Heart right ventricle (tissue), 16 donors: Measurements from ENCODE around the gene NEURL4. TPM values are rescaled to one million over a fixed set of nuclear protein-coding genes. Genes with fewer than 3 reads are reported as not detected.

Source experiments
- ATAC-seq, 8 donors: fragments of 200-7000 bp; cut with Tn5 transposase; one replicate each; pipeline ENCODE4 v1.9.1; 2020; ENCODE audit warnings: mild to moderate bottlenecking in 8 of 8, moderate library complexity in 8 of 8, moderate number of reproducible peaks in 1 of 8
- DNase-seq, 2 donors: peaks; one replicate each; pipeline ENCODE4 v3.0.0-alpha.2; 2020
- H3K27ac ChIP-seq, 10 donors: fragments of 200-600 bp; sonication (generic) in 2 of 10; one replicate each; pipeline versions ENCODE4 v1.5.0 to v1.8.0; 2020 to 2022; ENCODE audit warnings: mild to moderate bottlenecking in 3 of 10
- H3K27me3 ChIP-seq, 7 donors: fragments of 200-600 bp; one replicate each; pipeline ENCODE4 v1.8.0; 2021 to 2022; ENCODE audit warnings: mild to moderate bottlenecking in 2 of 7
- H3K36me3 ChIP-seq, 9 donors: fragments of 200-600 bp; sonication (generic) in 1 of 9; one replicate each; pipeline versions ENCODE4 v1.5.0 to v1.8.0; 2020 to 2022; ENCODE audit warnings: mild to moderate bottlenecking in 2 of 9
- H3K4me1 ChIP-seq, 9 donors: fragments of 200-600 bp; sonication (generic) in 1 of 9; one replicate each; pipeline versions ENCODE4 v1.5.0 to v1.8.0; 2020 to 2022; ENCODE audit warnings: mild to moderate bottlenecking in 4 of 9
- H3K4me3 ChIP-seq, 10 donors: fragments of 200-600 bp; sonication (generic) in 2 of 10; one replicate each; pipeline versions ENCODE4 v1.5.0 to v1.8.0; 2020 to 2022; ENCODE audit warnings: mild to moderate bottlenecking in 7 of 10, moderate library complexity in 2 of 10
- H3K9me3 ChIP-seq, 11 donors: fragments of 200-600 bp in 10 of 11; sonication (generic) in 2 of 11; one replicate each; pipeline versions ENCODE4 v1.5.0 to v1.8.0; 2013 to 2022; ENCODE audit warnings: mild to moderate bottlenecking in 2 of 11, control low read depth in 1 of 11, moderate library complexity in 1 of 11
- CTCF ChIP-seq, 9 donors: fragments of 200-600 bp; sonication (generic) in 2 of 9; IDR thresholded peaks; one replicate each; pipeline versions ENCODE4 v1.5.0 to v1.8.0; 2021 to 2022; ENCODE audit warnings: antibody characterized with exemption in 9 of 9, mild to moderate bottlenecking in 5 of 9, moderate library complexity in 1 of 9
- WGBS, 2 donors: extraction: QIAGEN DNeasy Blood & Tissue Kit; methylation state at CpG; one replicate each; pipeline ENCODE4 v1.1.7; 2013; ENCODE audit warnings: inconsistent platforms in 1 of 2; 5-methylcytosine and 5-hydroxymethylcytosine counted together
- intact Hi-C, 10 donors: fragments of 100-400 bp; cut with DNase I; formaldehyde crosslinking; loops; one replicate each; pipeline versions ENCODE4 v1.11.1 to v1.14.2; 2022
- polyA plus RNA-seq, 2 donors: library from polyadenylated mRNA; stranded (reverse); fragments of 200-250 nt; gene quantifications; one replicate each; pipeline ENCODE4 v1.2.3, GENCODE V29; 2013
- total RNA-seq, 10 donors: library from RNA; stranded (reverse); fragmentation: NEBNext Ultra II Directional in 3 of 10; extraction: Animal tissue kit (Norgen Biotek cat#: 25700) in 3 of 10; gene quantifications; one replicate each; pipeline versions ENCODE4 v1.2.1 to v1.2.4, GENCODE V29; 2021 to 2023
- donor health status: Arrhythmogenic right ventricular cardiomyopathy.
- donor health status: ischemic (EF 13 %, LVEDD 7.1; RV severe dilation, severe dysfunction).
- donor health status: healthy with polysubstance abuse.
- donor health status: DM: no; HTN: yes; CAD: no.
- donor health status: DM: no; HTN: no; CAD: no.
- donor health status: ischemic (EF 25% LVEDD 6.9; RV normal size, moderate dysfunction).
- donor health status: ischemic (EF 25% LVEDD 5.7; RV mildly dilated, moderate dysfunction).
- donor health status: healthy.
- donor health status: DM: yes; HTN: yes; CAD: no.
- donor health status: Ischemic cardiomyopathy.
- donor health status: ischemic (EF 35%, LVEDD 5.7; RV mildly dilated, moderate dysfunction).
- donor health status: nonischemic (EF 11% LVEDD 7.7; RV severe dilation, severe dysfunction).
- donor health status: DM: yes; HTN: yes; CAD: no.
- donor health status: PGD.
- donor health status: ischemic (EF 29% LVEDD 5.4; RV normal size, mild dysfunction).
- donor health status: nonischemic (EF 23%, LVEDD 6.1; RV moderate dilation, normal function).

The NEURL4 gene
- total and polyA plus RNA-seq, 12 donors, result 21.7 to 55.5 (median 28.7) TPM

DNA sequence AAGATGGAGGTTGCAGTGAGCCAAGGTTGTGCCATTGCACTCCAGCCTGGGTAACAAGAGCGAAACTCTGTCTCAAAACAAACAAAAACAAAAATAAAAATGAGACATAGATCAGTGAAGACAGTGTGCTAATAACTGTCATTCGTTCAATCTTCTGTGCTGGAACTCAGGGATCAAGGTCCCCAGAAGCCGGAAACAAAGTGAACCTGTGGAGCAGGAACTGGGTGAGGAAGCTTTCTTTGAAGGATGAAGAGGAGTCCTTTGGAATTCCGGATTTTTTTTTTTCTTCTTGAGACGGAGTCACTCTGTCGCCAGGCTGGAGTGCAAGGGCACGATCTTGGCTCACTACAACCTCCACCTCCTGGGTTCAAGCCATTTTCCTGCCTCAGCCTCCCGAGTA, 49.7 kb downstream of the NEURL4 start:
- TF ChIP-seq CTCF (IDR thresholded peaks at IDR 0.05), result no peak
- Histone ChIP-seq H3K4me3 (no peak overlapping the region), H3K9me3 (no peaks in the 10 kb centered on the region), H3K36me3 (peaks cover 0 to 11% (median 0%) of the 10 kb centered on the region in 9 donors), H3K27ac (no peak overlapping the region), H3K4me1 (peaks cover 0 to 41% (median 28%) of the 10 kb centered on the region in 9 donors), H3K27me3 (peaks cover 0 to 35% (median 0%) of the 10 kb centered on the region in 7 donors)
- DNase-seq (no peak), ATAC-seq (no peak)
- 85 to 93% methylated on average over 8 of the region's 8 CpGs for WGBS, 2 donors
- intact Hi-C loops, result no loop called here

DNA sequence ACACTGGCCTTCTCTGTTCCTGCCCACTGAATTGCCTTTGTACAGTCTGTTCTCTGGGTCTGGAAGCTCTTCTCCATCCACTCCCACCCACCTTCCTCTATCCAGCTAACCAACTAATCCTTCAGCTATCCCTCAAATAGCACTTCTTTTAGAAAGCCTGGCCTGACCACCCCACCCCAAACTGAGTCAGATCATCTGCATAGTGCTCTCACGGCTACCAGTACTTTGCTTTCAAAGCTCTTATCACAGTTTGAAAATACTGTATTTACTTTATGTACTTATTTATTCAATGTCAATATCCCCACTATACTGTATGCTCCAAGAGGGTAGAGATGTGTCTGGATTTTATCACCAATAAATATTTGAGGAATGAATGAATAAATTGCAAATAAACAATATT, 62.4 kb downstream of the NEURL4 start:
- peaks cover 2 to 20% (median 17%) of the 10 kb centered on the region in 9 donors for H3K4me1 ChIP-seq
- DNase-seq (no peak), ATAC-seq (no peak)
- H3K27me3 ChIP-seq, result peaks cover 11 to 61% (median 45%) of the 10 kb centered on the region in 7 donors
- WGBS, 2 donors, result 57 to 68% methylated on average over 1 of the region's 1 CpG
- intact Hi-C loops, result no loop called here
- H3K36me3 ChIP-seq, result no peaks in the 10 kb centered on the region
- no peak overlapping the region for H3K4me3 ChIP-seq
- no peak overlapping the region for H3K27ac ChIP-seq
- H3K9me3 ChIP-seq, result no peaks in the 10 kb centered on the region
- no peak for TF ChIP-seq CTCF (IDR thresholded peaks at IDR 0.05)

Other genes with a start within 250 kb of the NEURL4 start
Only the 30 nearest of the 34 such genes appear.
- under 1 TPM in 5 of 10 donors, not detected in 5; 0.16 to 0.54 (median 0.25) TPM for gene ASGR2, start 214.5 kb downstream of the NEURL4 start, total RNA-seq
- gene ASGR2, start 214.5 kb downstream of the NEURL4 start, polyA plus RNA-seq, result under 1 TPM in 1 of 2 donors, not detected in 1; 0.41 TPM
- gene ASGR1, start 150.0 kb downstream of the NEURL4 start, total RNA-seq, result 1 to 10 TPM in 2 of 10 donors, under 1 TPM in 6, not detected in 2; 0.32 to 1.2 (median 0.55) TPM
- under 1 TPM; 0.59 TPM for gene ASGR1, start 150.0 kb downstream of the NEURL4 start, polyA plus RNA-seq
- gene DLG4, start 109.5 kb downstream of the NEURL4 start, total RNA-seq, result 10 to 100 TPM; 13.0 to 22.1 (median 16.7) TPM
- 10 to 100 TPM in 1 of 2 donors, 1 to 10 TPM in 1; 5.4 to 27.8 TPM for gene DLG4, start 109.5 kb downstream of the NEURL4 start, polyA plus RNA-seq
- gene ACADVL, start 109.4 kb downstream of the NEURL4 start, total RNA-seq, result 1,000 to 10,000 TPM in 7 of 10 donors, 100 to 1,000 TPM in 3; 951 to 2,054 (median 1,322) TPM
- gene ACADVL, start 109.4 kb downstream of the NEURL4 start, polyA plus RNA-seq, result 1,000 to 10,000 TPM in 1 of 2 donors, 100 to 1,000 TPM in 1; 807 to 4,806 TPM
- gene DVL2, start 94.8 kb downstream of the NEURL4 start, total RNA-seq, result 10 to 100 TPM; 14.1 to 25.6 (median 18.0) TPM
- 10 to 100 TPM in 1 of 2 donors, 1 to 10 TPM in 1; 10.0 to 23.0 TPM for gene DVL2, start 94.8 kb downstream of the NEURL4 start, polyA plus RNA-seq
- gene PHF23, start 89.9 kb downstream of the NEURL4 start, total RNA-seq, result 10 to 100 TPM; 17.7 to 24.5 (median 22.6) TPM
- 10 to 100 TPM; 16.1 to 25.0 TPM for gene PHF23, start 89.9 kb downstream of the NEURL4 start, polyA plus RNA-seq
- 100 to 1,000 TPM; 440 to 567 (median 501) TPM for gene GABARAP, start 86.9 kb downstream of the NEURL4 start, total RNA-seq
- 100 to 1,000 TPM; 540 to 733 TPM for gene GABARAP, start 86.9 kb downstream of the NEURL4 start, polyA plus RNA-seq
- gene CTDNEP1, start 77.6 kb downstream of the NEURL4 start, total RNA-seq, result 100 to 1,000 TPM in 8 of 10 donors, 10 to 100 TPM in 2; 94.6 to 135 (median 110) TPM
- 100 to 1,000 TPM in 1 of 2 donors, 10 to 100 TPM in 1; 56.3 to 116 TPM for gene CTDNEP1, start 77.6 kb downstream of the NEURL4 start, polyA plus RNA-seq
- gene ELP5, start 77.1 kb downstream of the NEURL4 start, total RNA-seq, result 100 to 1,000 TPM in 1 of 10 donors, 10 to 100 TPM in 9; 30.8 to 110 (median 54.8) TPM
- 10 to 100 TPM; 29.0 to 41.4 TPM for gene ELP5, start 77.1 kb downstream of the NEURL4 start, polyA plus RNA-seq
- gene CLDN7, start 66.9 kb downstream of the NEURL4 start, total RNA-seq, result 1 to 10 TPM in 3 of 10 donors, under 1 TPM in 7; 0.39 to 2.5 (median 0.80) TPM
- gene CLDN7, start 66.9 kb downstream of the NEURL4 start, polyA plus RNA-seq, result 1 to 10 TPM; 1.3 to 1.6 TPM
- 100 to 1,000 TPM in 9 of 10 donors, 10 to 100 TPM in 1; 98.1 to 186 (median 177) TPM for gene SLC2A4, start 47.6 kb downstream of the NEURL4 start, total RNA-seq
- 100 to 1,000 TPM in 1 of 2 donors, 10 to 100 TPM in 1; 41.8 to 140 TPM for gene SLC2A4, start 47.6 kb downstream of the NEURL4 start, polyA plus RNA-seq
- gene YBX2, start 34.7 kb downstream of the NEURL4 start, total RNA-seq, result 1 to 10 TPM in 7 of 10 donors, under 1 TPM in 3; 0.42 to 1.9 (median 1.2) TPM
- gene YBX2, start 34.7 kb downstream of the NEURL4 start, polyA plus RNA-seq, result 1 to 10 TPM in 1 of 2 donors, under 1 TPM in 1; 0.49 to 2.6 TPM
- gene EIF5A, start 21.7 kb downstream of the NEURL4 start, total RNA-seq, result 100 to 1,000 TPM; 197 to 444 (median 248) TPM
- 100 to 1,000 TPM; 457 to 716 TPM for gene EIF5A, start 21.7 kb downstream of the NEURL4 start, polyA plus RNA-seq
- 10 to 100 TPM; 49.1 to 81.1 (median 57.4) TPM for gene GPS2, start 14.0 kb downstream of the NEURL4 start, total RNA-seq
- 100 to 1,000 TPM; 103 to 105 TPM for gene GPS2, start 14.0 kb downstream of the NEURL4 start, polyA plus RNA-seq
- gene ACAP1, start 7.2 kb upstream of the NEURL4 start, total RNA-seq, result 10 to 100 TPM in 7 of 10 donors, 1 to 10 TPM in 3; 7.4 to 23.4 (median 16.7) TPM
- 1 to 10 TPM; 2.4 to 9.7 TPM for gene ACAP1, start 7.2 kb upstream of the NEURL4 start, polyA plus RNA-seq
- gene KCTD11, start 22.8 kb upstream of the NEURL4 start, total RNA-seq, result 1 to 10 TPM; 4.3 to 8.5 (median 5.3) TPM
- 1 to 10 TPM; 4.5 to 6.6 TPM for gene KCTD11, start 22.8 kb upstream of the NEURL4 start, polyA plus RNA-seq
- gene TMEM95, start 25.8 kb upstream of the NEURL4 start, total RNA-seq, result under 1 TPM in 1 of 10 donors, not detected in 9; 0.39 TPM
- not detected for gene TMEM95, start 25.8 kb upstream of the NEURL4 start, polyA plus RNA-seq
- gene TNK1, start 51.8 kb upstream of the NEURL4 start, total RNA-seq, result 1 to 10 TPM; 1.1 to 4.4 (median 2.1) TPM
- 1 to 10 TPM; 1.9 to 3.5 TPM for gene TNK1, start 51.8 kb upstream of the NEURL4 start, polyA plus RNA-seq
- 10 to 100 TPM; 14.4 to 28.7 (median 17.1) TPM for gene PLSCR3, start 65.2 kb upstream of the NEURL4 start, total RNA-seq
- gene PLSCR3, start 65.2 kb upstream of the NEURL4 start, polyA plus RNA-seq, result 10 to 100 TPM; 23.3 to 32.9 TPM
- 10 to 100 TPM; 61.8 to 83.2 (median 74.2) TPM for gene TMEM256, start 74.8 kb upstream of the NEURL4 start, total RNA-seq
- gene TMEM256, start 74.8 kb upstream of the NEURL4 start, polyA plus RNA-seq, result 100 to 1,000 TPM in 1 of 2 donors, 10 to 100 TPM in 1; 89.1 to 169 TPM
- gene NLGN2, start 78.5 kb upstream of the NEURL4 start, total RNA-seq, result 10 to 100 TPM in 2 of 10 donors, 1 to 10 TPM in 8; 3.6 to 15.8 (median 6.4) TPM
- gene NLGN2, start 78.5 kb upstream of the NEURL4 start, polyA plus RNA-seq, result 1 to 10 TPM; 7.3 to 7.6 TPM
- not detected for gene SPEM1, start 91.0 kb upstream of the NEURL4 start, total RNA-seq
- not detected for gene SPEM1, start 91.0 kb upstream of the NEURL4 start, polyA plus RNA-seq
- gene SPEM2, start 96.3 kb upstream of the NEURL4 start, total RNA-seq, result not detected
- not detected for gene SPEM2, start 96.3 kb upstream of the NEURL4 start, polyA plus RNA-seq
- gene SPEM3, start 99.5 kb upstream of the NEURL4 start, total RNA-seq, result not detected
- not detected for gene SPEM3, start 99.5 kb upstream of the NEURL4 start, polyA plus RNA-seq
- 1 to 10 TPM; 1.2 to 3.5 (median 2.2) TPM for gene TMEM102, start 106.1 kb upstream of the NEURL4 start, total RNA-seq
- gene TMEM102, start 106.1 kb upstream of the NEURL4 start, polyA plus RNA-seq, result 1 to 10 TPM; 2.0 to 4.2 TPM
- 10 to 100 TPM in 2 of 10 donors, 1 to 10 TPM in 8; 4.6 to 15.9 (median 8.1) TPM for gene FGF11, start 110.2 kb upstream of the NEURL4 start, total RNA-seq
- gene FGF11, start 110.2 kb upstream of the NEURL4 start, polyA plus RNA-seq, result 1 to 10 TPM; 2.0 to 7.2 TPM
- 10 to 100 TPM in 6 of 10 donors, 1 to 10 TPM in 4; 5.4 to 13.1 (median 10.3) TPM for gene CHRNB1, start 115.7 kb upstream of the NEURL4 start, total RNA-seq
- gene CHRNB1, start 115.7 kb upstream of the NEURL4 start, polyA plus RNA-seq, result 10 to 100 TPM; 10.2 to 25.4 TPM
- 10 to 100 TPM; 58.9 to 80.1 (median 69.4) TPM for gene ZBTB4, start 150.3 kb upstream of the NEURL4 start, total RNA-seq
- 10 to 100 TPM; 17.8 to 34.2 TPM for gene ZBTB4, start 150.3 kb upstream of the NEURL4 start, polyA plus RNA-seq
- gene SLC35G6, start 152.1 kb upstream of the NEURL4 start, total RNA-seq, result not detected
- gene SLC35G6, start 152.1 kb upstream of the NEURL4 start, polyA plus RNA-seq, result not detected
- gene POLR2A, start 155.0 kb upstream of the NEURL4 start, total RNA-seq, result 10 to 100 TPM; 40.5 to 61.7 (median 48.8) TPM
- 10 to 100 TPM in 1 of 2 donors, 1 to 10 TPM in 1; 8.4 to 24.7 TPM for gene POLR2A, start 155.0 kb upstream of the NEURL4 start, polyA plus RNA-seq